ENCODE measurements around the gene CUEDC1.

CUEDC1 gene, protein sequence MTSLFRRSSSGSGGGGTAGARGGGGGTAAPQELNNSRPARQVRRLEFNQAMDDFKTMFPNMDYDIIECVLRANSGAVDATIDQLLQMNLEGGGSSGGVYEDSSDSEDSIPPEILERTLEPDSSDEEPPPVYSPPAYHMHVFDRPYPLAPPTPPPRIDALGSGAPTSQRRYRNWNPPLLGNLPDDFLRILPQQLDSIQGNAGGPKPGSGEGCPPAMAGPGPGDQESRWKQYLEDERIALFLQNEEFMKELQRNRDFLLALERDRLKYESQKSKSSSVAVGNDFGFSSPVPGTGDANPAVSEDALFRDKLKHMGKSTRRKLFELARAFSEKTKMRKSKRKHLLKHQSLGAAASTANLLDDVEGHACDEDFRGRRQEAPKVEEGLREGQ
- long read RNA-seq, result 0 reads

DNA sequence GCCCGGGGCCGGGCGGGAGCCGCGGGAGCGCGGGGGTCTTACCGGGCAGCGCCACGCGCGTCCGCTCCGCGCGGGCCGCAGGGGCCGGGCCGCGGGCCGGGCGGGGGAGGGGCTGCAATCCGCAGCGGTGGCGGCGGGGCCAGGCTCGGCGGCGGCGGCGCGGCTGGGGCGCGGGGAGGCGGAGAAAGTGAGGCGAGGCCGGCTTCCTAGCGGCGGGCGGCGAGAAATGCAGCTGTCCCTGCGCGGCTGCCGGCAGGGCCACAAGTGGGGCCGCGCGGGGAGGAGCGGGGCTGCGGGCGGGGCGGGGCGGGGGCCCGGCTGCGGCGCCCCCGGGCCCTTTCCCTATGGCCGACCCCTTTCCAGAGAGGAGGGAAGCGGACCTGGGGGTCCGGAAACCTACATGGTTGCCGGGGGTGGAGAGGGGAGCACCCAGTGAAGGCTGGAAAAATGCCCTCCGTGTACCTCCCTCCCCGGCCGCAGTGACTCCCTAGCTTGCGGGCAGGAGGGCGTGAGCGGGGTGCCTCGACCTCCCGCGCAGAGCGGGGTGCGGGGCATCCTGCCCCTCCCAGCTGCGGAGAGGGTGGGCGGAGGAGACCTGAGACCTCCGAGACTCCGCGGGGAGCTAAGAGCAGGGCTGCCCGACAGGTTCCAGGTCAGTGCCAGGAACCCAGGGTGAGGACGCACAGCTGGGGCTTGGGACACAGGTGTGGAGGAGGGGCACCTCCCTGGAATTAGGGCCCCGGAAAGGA, at the start of gene CUEDC1:
TSS of gene CUEDC1 (minus strand) at position 230 of the 749 bp plus-strand sequence. CDS start 69,848 bp downstream, outside the sequence.
- peak in 1 of 2 experiments; percentile 63 for DNase-seq (ENCODE audit: low read depth in 1 of 2, low spot score in 1 of 2)
- H3K27ac ChIP-seq (replicated peaks), result no peak within 1 kb of the TSS
- peaks cover 15% of the 10 kb centered on the region for H3K27me3 ChIP-seq (ENCODE audit: insufficient read depth, poor library complexity, severe bottlenecking)
- H3K4me3 ChIP-seq (replicated peaks; ENCODE audit: insufficient read depth, low read length), result peak within 1 kb of the TSS; percentile 44
- TF ChIP-seq POLR2AphosphoS5 (IDR thresholded peaks at IDR 0.05; ENCODE audit: low read depth), result no peak
- no peak for TF ChIP-seq REST (IDR thresholded peaks at IDR 0.05; ENCODE audit: insufficient replicate concordance, low read depth)

DNA sequence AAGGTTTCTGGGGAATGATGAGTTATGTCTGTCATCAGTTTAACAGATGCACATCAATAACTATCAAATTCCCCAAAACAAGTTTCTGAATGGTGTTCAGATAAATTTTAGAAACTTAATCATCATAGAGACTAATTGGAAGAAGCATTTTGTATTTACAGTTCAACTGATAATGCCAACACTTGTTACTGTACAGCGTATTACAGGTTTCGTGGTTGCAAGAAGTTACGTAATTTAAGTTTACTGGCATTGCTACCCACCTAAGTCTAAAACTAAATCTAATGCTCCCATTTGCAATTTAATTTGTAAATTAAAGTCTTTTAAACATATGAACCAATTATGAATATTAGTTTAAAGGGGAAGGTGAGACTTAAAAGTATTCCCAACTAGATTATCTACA, 48.8 kb upstream of the CUEDC1 start:
- no peaks in the 10 kb centered on the region for H3K27me3 ChIP-seq (ENCODE audit: insufficient read depth, poor library complexity, severe bottlenecking)
- no peak overlapping the region for H3K27ac ChIP-seq (replicated peaks)
- TF ChIP-seq POLR2AphosphoS5 (IDR thresholded peaks at IDR 0.05; ENCODE audit: low read depth) (no peak), CTCF (IDR thresholded peaks at IDR 0.05; ENCODE audit: insufficient read depth, low read length) (no peak), SPI1 (IDR thresholded peaks at IDR 0.05; ENCODE audit: borderline replicate concordance, low read depth) (no peak), REST (IDR thresholded peaks at IDR 0.05; ENCODE audit: insufficient replicate concordance, low read depth) (no peak), GABPA (IDR thresholded peaks at IDR 0.05; ENCODE audit: low read depth) (no peak)
- peak overlapping the region; percentile 80 for H3K4me3 ChIP-seq (replicated peaks; ENCODE audit: insufficient read depth, low read length)
- DNase-seq (ENCODE audit: low read depth in 1 of 2, low spot score in 1 of 2), result no peak

DNA sequence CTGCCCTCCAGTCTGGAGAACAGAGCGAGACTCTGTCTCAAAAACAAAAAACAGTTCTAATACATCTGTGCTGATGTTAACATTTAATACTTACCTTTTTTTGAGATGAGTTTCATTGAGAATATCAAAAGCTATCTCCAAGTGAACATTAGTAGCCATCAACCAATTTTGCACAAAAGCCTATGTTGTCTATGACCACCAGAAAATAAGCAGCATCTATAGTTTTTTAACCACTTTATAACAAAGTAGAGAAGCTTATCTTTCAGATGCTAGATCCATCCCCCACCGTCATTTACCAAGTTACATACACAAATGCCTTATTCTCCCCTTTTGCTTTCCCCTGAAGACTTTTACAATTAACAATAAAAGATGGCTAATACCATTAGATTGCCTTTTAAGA, 47.8 kb upstream of the CUEDC1 start:
- H3K4me3 ChIP-seq (replicated peaks; ENCODE audit: insufficient read depth, low read length), result no peak overlapping the region
- no peak for DNase-seq (ENCODE audit: low read depth in 1 of 2, low spot score in 1 of 2)
- H3K27ac ChIP-seq (replicated peaks), result no peak overlapping the region

More for the DNA sequence above, 47.8 kb upstream of the CUEDC1 start:
- no peaks in the 10 kb centered on the region for H3K27me3 ChIP-seq (ENCODE audit: insufficient read depth, poor library complexity, severe bottlenecking)
- TF ChIP-seq REST (IDR thresholded peaks at IDR 0.05; ENCODE audit: insufficient replicate concordance, low read depth) (no peak), SPI1 (IDR thresholded peaks at IDR 0.05; ENCODE audit: borderline replicate concordance, low read depth) (no peak), CTCF (IDR thresholded peaks at IDR 0.05; ENCODE audit: insufficient read depth, low read length) (no peak), POLR2AphosphoS5 (IDR thresholded peaks at IDR 0.05; ENCODE audit: low read depth) (no peak; the same call in 1 of the 2 replicates), GABPA (IDR thresholded peaks at IDR 0.05; ENCODE audit: low read depth) (no peak)

All from HL-60 (cell line).